ENCODE data around the gene FGF12.

GRCh38 chr3:192652727-192653126 lies 74.6 kb downstream of the FGF12 start:
- TF ChIP-seq CTCF (IDR thresholded peaks at IDR 0.05; ENCODE audit: low read depth, low read length) (no peak), EZH2phosphoT487 (IDR thresholded peaks at IDR 0.05; ENCODE audit: low read depth) (no peak)

All from OCI-LY3 (cell line).